Right hindlimb (tissue), 1 donor: ENCODE results near the gene PFDN5.
A peak's percentile ranks its signal among the peaks of the same experiment; 100 is the strongest.
"Not testable (repeated sequence)": the region's sequence is repeated elsewhere in the genome, so short reads cannot be mapped to it uniquely, and the experiment has no call there.

Source experiments
- DNase-seq: peaks from one replicate; pipeline ENCODE4 v3.0.0-alpha.2; 2018

The PFDN5 gene

DNA sequence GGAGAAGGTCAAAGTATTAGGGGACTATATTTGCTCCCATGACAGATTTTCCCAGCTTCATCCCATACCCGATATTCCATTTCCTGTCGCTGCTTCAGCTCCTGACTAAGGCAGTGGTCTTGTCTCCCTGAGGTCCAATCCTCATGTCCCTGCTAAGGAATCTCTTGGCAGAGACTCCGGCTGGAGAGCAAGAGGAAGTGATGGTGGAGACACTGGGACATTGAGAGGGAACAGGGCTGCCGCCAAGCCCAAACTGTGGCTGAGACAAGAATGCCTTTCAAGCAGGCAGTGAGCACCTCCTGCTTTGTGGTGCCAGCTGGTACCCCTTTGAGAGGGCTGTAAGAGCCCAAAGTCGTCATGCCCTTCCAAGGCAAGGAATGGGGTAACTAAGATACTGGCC lies 35.3 kb downstream of the PFDN5 start:
- no peak for DNase-seq

GRCh38 chr12:53332339-53332738 lies 37.0 kb downstream of the PFDN5 start:
- not testable (repeated sequence) for DNase-seq

GRCh38 chr12:53332744-53333143 lies 37.4 kb downstream of the PFDN5 start:
- peak; percentile 50 for DNase-seq

- no peak for DNase-seq
These were observed 37.9 kb downstream of the PFDN5 start for GRCh38 chr12:53333289-53333688.

DNA sequence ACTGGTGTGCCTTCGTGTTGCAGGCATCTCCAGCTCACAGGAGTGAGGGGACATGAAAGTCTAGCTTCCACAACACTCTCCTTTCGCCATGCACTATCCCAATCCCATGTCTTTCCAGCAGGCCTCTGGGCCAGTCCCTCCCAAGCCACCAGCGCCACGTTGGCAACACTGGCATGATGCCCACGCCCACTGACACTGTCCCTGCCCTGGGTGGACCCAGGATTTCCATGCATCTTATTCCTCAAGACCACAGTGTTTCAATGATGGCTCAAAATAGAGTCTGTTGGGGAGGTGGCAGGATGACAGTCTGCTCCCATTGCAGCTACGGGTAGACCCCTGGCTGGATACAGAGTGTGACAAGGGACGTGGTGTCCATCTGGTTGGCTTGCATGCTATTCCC lies 38.5 kb downstream of the PFDN5 start:
- no peak for DNase-seq

- no peak for DNase-seq
These were observed 39.5 kb downstream of the PFDN5 start for GRCh38 chr12:53334822-53335221.

DNA sequence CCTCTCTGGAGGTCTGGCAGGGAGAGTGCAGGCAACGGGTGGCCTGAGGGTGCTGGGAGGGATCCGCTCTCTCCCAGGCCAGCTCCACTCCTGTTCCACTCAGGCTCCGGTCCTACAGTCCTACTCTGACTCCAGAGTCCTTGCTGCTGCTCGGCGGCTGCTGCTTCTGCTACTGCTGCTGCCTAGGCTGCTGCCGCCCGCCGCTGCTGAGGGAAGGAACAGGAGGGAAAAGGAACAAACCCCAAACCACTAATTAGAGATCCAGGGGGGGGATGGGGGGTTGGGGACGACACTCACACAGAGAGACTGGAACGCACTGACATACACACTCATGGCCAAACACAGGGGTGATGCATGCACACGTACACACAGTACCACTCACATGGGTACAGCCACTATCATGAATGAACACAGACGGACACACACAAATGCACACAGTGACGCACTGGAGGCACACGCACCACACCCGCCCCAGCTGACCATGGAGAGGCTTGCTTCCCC lies 40.9 kb downstream of the PFDN5 start, which contains the start of gene SP7:
Gene SP7, minus strand, starts transcription at position 174 of the 501 bp plus-strand sequence. CDS start 708 bp downstream, outside the sequence.
- peak; percentile 61 for DNase-seq

GRCh38 chr12:53338017-53338416 lies 42.7 kb downstream of the PFDN5 start:
- no peak for DNase-seq

- peak; percentile 55 for DNase-seq
These were observed 43.6 kb downstream of the PFDN5 start for GRCh38 chr12:53338916-53339315.

GRCh38 chr12:53340398-53340797 lies 45.1 kb downstream of the PFDN5 start:
- DNase-seq, result no peak

- no peak for DNase-seq
These were observed 48.1 kb downstream of the PFDN5 start for GRCh38 chr12:53343449-53343848.

GRCh38 chr12:53343969-53344368 lies 48.6 kb downstream of the PFDN5 start:
- DNase-seq, result no peak

DNA sequence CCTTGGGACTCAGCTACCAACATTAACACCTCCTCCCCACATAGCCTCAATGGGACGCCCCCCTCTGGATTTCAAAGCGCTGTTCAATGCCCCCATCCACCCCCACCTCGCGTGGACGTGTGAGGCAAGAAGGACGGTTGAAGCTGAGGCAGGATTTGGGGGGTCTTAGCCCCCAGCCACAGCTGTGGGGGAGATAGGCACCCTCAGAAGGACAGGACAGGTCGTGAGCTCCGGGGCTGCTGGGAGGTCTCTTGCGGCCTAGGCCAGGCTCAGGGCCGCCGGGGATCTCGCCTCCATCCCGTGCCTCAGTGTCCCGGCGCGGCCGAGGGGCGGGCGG lies 49.1 kb downstream of the PFDN5 start:
- DNase-seq, result no peak

DNA sequence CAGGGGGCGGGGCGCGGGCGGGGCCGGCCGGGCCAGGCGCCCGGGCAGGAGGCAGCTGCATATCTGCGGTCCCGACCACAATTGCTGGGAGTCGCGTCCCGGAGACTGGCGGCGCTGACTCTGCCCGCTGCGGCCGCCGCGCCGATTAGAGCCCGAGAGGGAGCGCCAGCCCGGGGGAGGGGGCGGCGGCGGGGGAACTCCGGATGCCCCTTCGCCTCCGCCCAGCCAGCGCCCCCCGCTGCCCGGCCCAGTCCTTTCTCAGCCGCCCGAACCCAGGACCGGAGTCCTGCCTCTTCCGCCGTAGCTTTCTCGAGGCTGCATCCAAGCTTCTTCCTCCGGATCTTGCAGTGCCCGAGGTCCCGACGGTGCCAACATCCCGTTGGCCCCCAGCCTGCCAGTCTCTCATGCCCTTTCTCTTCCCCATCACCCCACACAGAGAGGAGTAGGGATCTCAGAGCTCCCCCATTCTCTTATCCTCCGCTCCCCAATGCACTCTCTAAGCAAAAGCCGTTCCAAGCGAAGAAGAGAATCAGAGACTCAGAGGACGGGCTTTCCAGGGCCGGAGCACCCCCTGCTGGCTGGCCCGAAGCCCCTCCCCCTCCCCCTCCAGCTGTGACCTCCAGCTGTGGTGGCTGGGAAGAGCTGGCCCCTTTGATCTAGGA lies 49.6 kb downstream of the PFDN5 start:
- peak; percentile 91 for DNase-seq

- DNase-seq, result peak; percentile 80
These were observed 50.3 kb downstream of the PFDN5 start for GRCh38 chr12:53345486-53346188.

GRCh38 chr12:53346491-53346890 lies 51.1 kb downstream of the PFDN5 start:
- DNase-seq, result no peak

DNA sequence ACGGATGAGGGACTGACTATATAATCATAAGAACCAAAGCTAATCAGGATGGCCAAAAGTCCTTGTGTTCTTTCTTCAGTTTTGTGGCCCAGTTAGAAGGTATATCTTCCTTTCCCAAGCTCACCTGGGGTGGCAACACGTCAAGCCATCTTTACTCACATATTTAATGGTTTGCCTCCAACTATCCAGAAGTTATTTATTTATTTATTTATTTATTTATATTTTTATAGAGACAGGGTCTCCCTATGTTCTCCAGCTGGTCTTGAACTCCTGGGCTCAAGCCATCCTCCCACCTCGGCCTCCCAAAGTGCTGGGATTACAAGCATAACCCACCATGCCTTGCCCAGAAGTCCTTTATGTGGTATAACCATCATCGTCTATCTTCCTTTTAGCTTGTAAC lies 52.6 kb downstream of the PFDN5 start:
- no peak for DNase-seq
